Calu3 (cell line): ENCODE results near the gene NDOR1. TPM values are rescaled to one million over a fixed set of nuclear protein-coding genes. Genes with fewer than 3 reads are reported as not detected.

Experiments
- BruUV-seq: library from RNA; stranded (reverse); fragments of 400-500 nt; replicated peaks from 2 replicates; lab custom pipeline; 2021; lab: Mats Ljungman, UMichigan
- CTCF ChIA-PET: fragments of 300-600 bp; sonication (Branson Sonifier 250); formaldehyde crosslinking; loops from one replicate; lab custom pipeline; 2022; ENCODE audit warnings: antibody characterized with exemption; lab: Charles Lee
- DNase-seq: peaks from one replicate; pipeline ENCODE4 v3.0.0; 2022
- H3K27ac Mint-ChIP-seq: one replicate; pipeline ENCODE4 v1.8.0; 2022; ENCODE audit warnings: mixed read lengths; ENCODE audit not compliant: unreplicated experiment
- H3K27me3 Mint-ChIP-seq: one replicate; pipeline ENCODE4 v1.8.0; 2022; ENCODE audit warnings: mixed read lengths; ENCODE audit not compliant: unreplicated experiment
- H3K36me3 Mint-ChIP-seq: one replicate; pipeline ENCODE4 v1.8.0; 2022; ENCODE audit warnings: mild to moderate bottlenecking, moderate library complexity, mixed read lengths; ENCODE audit not compliant: insufficient read depth, unreplicated experiment
- H3K4me1 Mint-ChIP-seq: one replicate; pipeline ENCODE4 v1.8.0; 2022; ENCODE audit warnings: mild to moderate bottlenecking, low read depth, mixed read lengths; ENCODE audit not compliant: unreplicated experiment
- H3K4me3 Mint-ChIP-seq: one replicate; pipeline ENCODE4 v1.8.0; 2022; ENCODE audit warnings: mild to moderate bottlenecking, low read depth, moderate library complexity, mixed read lengths; ENCODE audit not compliant: unreplicated experiment
- H3K9me3 Mint-ChIP-seq: one replicate; pipeline ENCODE4 v1.8.0; 2022; ENCODE audit warnings: low read depth, mixed read lengths; ENCODE audit not compliant: unreplicated experiment
- CTCF ChIP-seq: fragments of 200-600 bp; IDR thresholded peaks from one replicate; pipeline ENCODE4 v1.8.0; 2022; ENCODE audit warnings: antibody characterized with exemption; ENCODE audit not compliant: unreplicated experiment
- intact Hi-C: fragments of 100-400 bp; cut with micrococcal nuclease; formaldehyde crosslinking; loops from one replicate; pipeline ENCODE4 v1.10.0; 2022; ENCODE audit not compliant: unreplicated experiment
- total RNA-seq: library from RNA; stranded (reverse); gene quantifications from 2 replicates; pipeline ENCODE4 v1.2.3, GENCODE V29; 2022

Gene NDOR1
- total RNA-seq, 1 experiment from 2014 or later = 27.7 TPM

- H3K9me3 Mint-ChIP-seq = no peaks in the 10 kb centered on the region
- no TSS peak for BruUV-seq
- H3K27ac Mint-ChIP-seq = no peak overlapping the region
- H3K36me3 Mint-ChIP-seq = peaks cover 41% of the 10 kb centered on the region
- peaks cover 30% of the 10 kb centered on the region for H3K4me1 Mint-ChIP-seq
- intact Hi-C loops = no loop called here
- DNase-seq = no peak
- CTCF ChIA-PET = no interaction called here
- H3K27me3 Mint-ChIP-seq = no peaks in the 10 kb centered on the region
- no peak for TF ChIP-seq CTCF
- no peak overlapping the region for H3K4me3 Mint-ChIP-seq
These were observed 12.6 kb upstream of the NDOR1 start for GRCh38 chr9:137192859-137193258.

- TF ChIP-seq CTCF = no peak
- intact Hi-C loops = no loop called here
- no TSS peak for BruUV-seq
- Mint-ChIP-seq H3K9me3 (no peaks in the 10 kb centered on the region), H3K4me1 (peaks cover 35% of the 10 kb centered on the region), H3K36me3 (peaks cover 41% of the 10 kb centered on the region), H3K27me3 (no peaks in the 10 kb centered on the region), H3K27ac (no peak overlapping the region), H3K4me3 (no peak overlapping the region)
- CTCF ChIA-PET = interaction anchor here (0.6 to 1.2 kb wide), 2 partner anchors 33 to 43 kb away, joined by 3 to 4 read pairs; partner anchors contain the start of gene RNF224
- no peak for DNase-seq
These were observed 11.7 kb upstream of the NDOR1 start for GRCh38 chr9:137193771-137194170.

- H3K9me3 Mint-ChIP-seq = no peaks in the 10 kb centered on the region
- intact Hi-C loops = no loop called here
- CTCF ChIA-PET = interaction anchor here (1.2 kb wide), 1 partner anchor 42 kb away, joined by 4 read pairs; no protein-coding TSS in a partner anchor
- H3K27ac Mint-ChIP-seq = no peak overlapping the region
- H3K27me3 Mint-ChIP-seq = no peaks in the 10 kb centered on the region
- peaks cover 41% of the 10 kb centered on the region for H3K36me3 Mint-ChIP-seq
- no peak overlapping the region for H3K4me3 Mint-ChIP-seq
- no TSS peak for BruUV-seq
- no peak for DNase-seq
- no peak for TF ChIP-seq CTCF
- H3K4me1 Mint-ChIP-seq = peaks cover 38% of the 10 kb centered on the region
These were observed 11.1 kb upstream of the NDOR1 start for GRCh38 chr9:137194388-137194787.

GRCh38 chr9:137194909-137195308 lies 10.6 kb upstream of the NDOR1 start:
- CTCF ChIA-PET = interaction anchor here (1.0 to 1.2 kb wide), 2 partner anchors 20 to 42 kb away, joined by 3 to 4 read pairs; no protein-coding TSS in a partner anchor
- peaks cover 38% of the 10 kb centered on the region for H3K4me1 Mint-ChIP-seq
- intact Hi-C loops = no loop called here
- peaks cover 42% of the 10 kb centered on the region for H3K36me3 Mint-ChIP-seq
- peak overlapping the region; percentile 60 for H3K4me3 Mint-ChIP-seq
- TF ChIP-seq CTCF = no peak
- H3K27ac Mint-ChIP-seq = no peak overlapping the region
- no peaks in the 10 kb centered on the region for H3K27me3 Mint-ChIP-seq
- BruUV-seq = no TSS peak
- no peaks in the 10 kb centered on the region for H3K9me3 Mint-ChIP-seq
- no peak for DNase-seq
